Activated naive CD4-positive, alpha-beta T cell treated with anti-CD3 and anti-CD28 coated beads, Interleukin-2, amount 50 U/mL, for 24 hours (primary cell): Measurements from ENCODE around the gene DYNLL1.
"Not testable (repeated sequence)": the region's sequence is repeated elsewhere in the genome, so short reads cannot be mapped to it uniquely, and the experiment has no call there.

ENCODE experiments used
- H3K27ac Mint-ChIP-seq: one replicate; pipeline ENCODE4 v1.8.0; 2021; ENCODE audit warnings: mild to moderate bottlenecking, mixed read lengths
- H3K27me3 Mint-ChIP-seq: one replicate; pipeline ENCODE4 v1.8.0; 2021; ENCODE audit warnings: mixed read lengths
- H3K36me3 Mint-ChIP-seq: one replicate; pipeline ENCODE4 v1.8.0; 2021; ENCODE audit warnings: mixed read lengths
- H3K4me1 Mint-ChIP-seq: one replicate; pipeline ENCODE4 v1.8.0; 2021; ENCODE audit warnings: mixed read lengths
- H3K4me3 Mint-ChIP-seq: one replicate; pipeline ENCODE4 v1.8.0; 2021; ENCODE audit warnings: mild to moderate bottlenecking, mixed read lengths
- H3K9me3 Mint-ChIP-seq: one replicate; pipeline ENCODE4 v1.8.0; 2021; ENCODE audit warnings: mixed read lengths

Gene DYNLL1

DNA sequence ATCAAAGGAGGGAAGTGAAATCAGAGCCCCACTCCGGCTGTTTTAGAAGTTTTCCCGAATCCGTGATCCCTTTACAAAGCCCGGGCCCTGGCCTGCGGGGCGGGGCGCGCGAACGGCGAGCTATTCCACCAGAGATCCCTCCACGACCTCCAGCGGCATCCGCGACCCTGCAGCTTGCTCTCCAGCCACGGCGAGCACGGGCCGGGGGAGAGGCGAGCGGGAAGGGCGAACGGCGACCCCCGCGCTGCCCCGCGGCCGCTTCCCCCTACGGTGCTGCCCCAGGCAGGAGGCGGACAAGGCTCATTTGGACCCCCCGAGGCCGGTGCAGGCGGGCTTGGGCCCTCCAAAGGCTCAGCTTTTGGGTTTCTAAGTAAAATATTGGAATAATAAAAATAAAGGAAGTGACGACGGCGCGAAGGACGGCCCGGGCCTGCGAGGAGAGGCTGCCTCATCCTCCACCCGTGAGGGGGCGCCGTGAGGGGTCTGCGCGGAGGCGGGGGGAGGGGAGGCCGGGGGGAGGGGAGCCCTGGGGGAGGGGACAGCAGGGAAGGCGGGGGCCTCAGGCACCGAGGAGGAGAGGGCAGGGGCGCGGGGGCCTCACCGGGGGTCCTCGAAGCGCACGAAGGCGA lies 27.0 kb upstream of the DYNLL1 start:
- H3K36me3 Mint-ChIP-seq, result peaks cover 4% of the 10 kb centered on the region
- no peaks in the 10 kb centered on the region for H3K27me3 Mint-ChIP-seq
- H3K4me1 Mint-ChIP-seq, result peaks cover 53% of the 10 kb centered on the region
- H3K9me3 Mint-ChIP-seq, result no peaks in the 10 kb centered on the region
- peak overlapping the region; percentile 79 for H3K27ac Mint-ChIP-seq
- H3K4me3 Mint-ChIP-seq, result peak overlapping the region; percentile 91

DNA sequence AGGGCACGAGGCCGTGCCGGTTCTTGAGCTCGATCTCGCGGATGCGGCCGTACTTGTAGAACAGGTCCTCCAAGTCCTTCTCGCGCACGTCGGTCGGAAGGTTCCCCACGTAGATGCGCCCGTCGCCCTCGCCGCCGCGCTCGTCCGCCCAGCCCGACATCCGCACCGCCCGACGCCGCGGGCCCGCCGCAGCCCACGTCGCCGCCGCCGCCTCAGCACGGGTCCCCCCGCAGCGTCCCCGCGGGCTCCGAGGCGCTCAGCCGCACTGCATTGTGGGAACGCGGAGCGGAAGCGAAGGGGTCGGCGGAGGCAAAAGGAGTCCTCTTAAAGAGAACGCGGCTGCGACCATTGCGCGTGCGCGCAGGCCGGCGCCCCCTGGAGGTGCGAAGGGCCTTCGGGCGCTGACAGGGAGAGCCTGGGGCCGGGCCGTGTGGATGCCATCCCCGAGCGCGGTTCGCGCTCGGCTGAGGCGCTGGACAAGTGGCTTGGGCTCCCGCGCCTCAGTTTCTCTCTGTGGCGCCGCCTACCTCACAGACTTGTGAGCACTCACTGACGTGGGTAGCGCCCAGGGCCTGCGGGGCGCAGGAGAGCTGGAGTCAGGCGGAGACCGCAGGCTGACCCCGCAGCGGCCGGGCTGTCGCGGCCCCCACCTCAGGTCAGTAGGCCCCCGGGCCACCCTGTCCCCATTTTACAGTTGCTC lies 26.3 kb upstream of the DYNLL1 start, which contains the start of gene SRSF9:
Gene SRSF9, minus strand, starts transcription at position 299 of the 700 bp plus-strand sequence. Its CDS starts 139 bp downstream, at position 160.
- peaks cover 50% of the 10 kb centered on the region for H3K4me1 Mint-ChIP-seq
- H3K27ac Mint-ChIP-seq, result peak within 1 kb of the TSS; percentile 79
- peak within 1 kb of the TSS; percentile 91 for H3K4me3 Mint-ChIP-seq
- no peaks in the 10 kb centered on the region for H3K9me3 Mint-ChIP-seq
- H3K36me3 Mint-ChIP-seq, result peaks cover 3% of the 10 kb centered on the region
- H3K27me3 Mint-ChIP-seq, result no peaks in the 10 kb centered on the region

DNA sequence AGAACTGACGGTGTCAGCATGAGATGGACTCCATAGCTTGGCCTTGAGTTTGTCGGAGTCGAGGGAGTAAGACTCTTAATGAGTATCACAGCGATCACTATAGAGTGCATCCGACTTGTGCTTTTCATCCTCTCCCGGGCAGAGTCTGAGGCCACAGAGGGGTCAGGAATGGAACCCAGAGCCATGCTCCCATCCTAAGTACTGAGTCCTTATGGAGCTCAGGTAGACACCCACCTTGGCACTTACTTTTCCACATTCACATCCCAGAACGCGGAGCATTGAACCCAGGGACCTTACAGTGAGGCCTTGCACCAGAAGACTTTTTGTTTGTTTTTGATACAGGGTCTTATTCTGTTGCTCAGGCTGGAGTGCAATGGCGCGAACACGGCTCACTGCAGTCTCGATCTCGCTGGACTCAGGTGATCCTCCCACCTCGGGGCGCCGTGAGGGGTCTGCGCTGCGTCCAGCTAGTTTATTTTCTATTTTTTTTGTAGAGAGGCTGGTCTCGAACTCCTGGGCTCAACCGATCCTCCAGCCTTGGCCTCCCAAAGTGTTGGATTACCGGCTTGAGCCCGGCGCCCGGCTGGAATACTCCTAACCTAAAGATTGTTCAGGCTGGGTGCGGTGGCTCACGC lies 25.6 kb upstream of the DYNLL1 start:
- Mint-ChIP-seq H3K27ac (no peak overlapping the region), H3K36me3 (peaks cover under 1% of the 10 kb centered on the region), H3K9me3 (no peaks in the 10 kb centered on the region), H3K27me3 (no peaks in the 10 kb centered on the region), H3K4me1 (peaks cover 46% of the 10 kb centered on the region), H3K4me3 (peak overlapping the region; percentile 91)

DNA sequence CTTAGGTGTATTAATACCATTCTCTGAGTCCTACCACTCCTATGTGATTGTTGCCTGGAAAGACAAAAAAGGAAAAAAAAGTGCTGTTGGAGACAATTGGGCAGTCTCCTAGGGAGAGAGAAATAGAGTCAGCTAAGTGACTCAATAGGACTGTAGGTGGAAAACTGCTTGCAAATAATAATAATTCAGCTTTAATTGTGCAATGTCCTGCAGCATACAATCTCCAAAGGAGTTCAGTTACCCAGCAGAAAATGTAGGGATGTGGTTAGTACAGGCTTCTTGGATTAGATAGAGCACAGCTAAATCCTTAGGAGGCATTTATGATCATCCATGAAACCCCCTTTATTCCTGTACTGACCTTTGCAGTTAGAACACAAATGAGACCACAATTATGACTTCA lies 23.4 kb upstream of the DYNLL1 start:
- Mint-ChIP-seq H3K9me3 (no peaks in the 10 kb centered on the region), H3K36me3 (no peaks in the 10 kb centered on the region), H3K27ac (no peak overlapping the region), H3K27me3 (no peaks in the 10 kb centered on the region), H3K4me1 (peaks cover 26% of the 10 kb centered on the region), H3K4me3 (no peak overlapping the region)

DNA sequence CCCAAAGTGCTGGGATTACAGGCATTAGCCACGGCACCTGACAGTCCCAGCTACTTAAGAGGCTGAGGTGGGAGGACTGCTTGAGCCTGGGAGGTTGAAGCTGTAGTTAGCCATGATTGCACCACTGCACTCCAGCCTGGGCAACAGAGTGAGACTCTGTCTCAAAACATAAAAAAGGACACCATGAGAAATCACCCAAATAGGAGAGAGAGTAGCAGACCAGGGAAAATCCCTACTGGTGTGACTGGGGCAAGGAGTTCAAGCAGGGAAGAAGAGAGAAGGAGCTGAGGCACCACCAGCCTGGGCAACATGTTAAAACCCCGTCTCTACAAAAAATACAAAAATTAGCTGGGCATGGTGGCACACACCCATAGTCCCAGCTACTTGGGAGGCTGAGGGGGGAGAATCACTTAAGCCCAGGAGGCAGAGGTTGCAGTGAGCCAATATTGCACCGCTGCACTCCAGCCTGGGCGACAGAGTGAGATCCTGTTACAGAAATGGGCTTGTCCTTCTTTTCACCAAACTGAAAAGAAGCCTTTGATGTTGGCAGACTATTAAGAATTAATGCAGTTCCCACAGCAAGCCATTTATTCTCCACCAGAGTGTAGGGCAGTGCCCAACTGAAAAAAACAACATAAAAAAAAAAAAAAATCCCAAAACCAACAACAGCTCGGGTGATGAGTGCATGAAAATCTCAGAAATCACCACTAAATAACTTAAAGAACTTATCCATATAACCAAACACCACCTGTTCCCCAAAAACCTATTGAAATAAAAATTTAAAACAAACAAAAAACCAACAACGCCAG lies 21.9 kb upstream of the DYNLL1 start:
- H3K36me3 Mint-ChIP-seq, result no peaks in the 10 kb centered on the region
- H3K9me3 Mint-ChIP-seq, result no peaks in the 10 kb centered on the region
- peaks cover 19% of the 10 kb centered on the region for H3K4me1 Mint-ChIP-seq
- no peak overlapping the region for H3K27ac Mint-ChIP-seq
- H3K4me3 Mint-ChIP-seq, result no peak overlapping the region
- no peaks in the 10 kb centered on the region for H3K27me3 Mint-ChIP-seq

DNA sequence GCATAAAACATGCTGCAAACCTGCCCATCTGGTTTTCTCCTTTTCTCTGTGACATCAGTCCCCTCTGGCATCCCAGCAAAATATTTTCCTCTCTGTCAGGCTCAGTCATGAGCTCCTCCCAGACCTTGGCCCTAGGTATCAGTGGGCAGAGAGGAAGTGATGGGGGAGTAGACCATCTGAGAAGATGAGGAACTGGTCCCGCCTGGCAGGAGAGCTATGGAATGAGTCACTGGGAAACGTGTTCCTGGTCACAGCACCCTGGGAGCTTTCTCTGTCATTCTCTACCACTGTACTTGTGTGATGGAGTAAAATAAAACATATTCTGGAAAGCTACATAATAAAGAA lies 21.3 kb upstream of the DYNLL1 start:
- H3K4me1 Mint-ChIP-seq, result peaks cover 20% of the 10 kb centered on the region
- no peak overlapping the region for H3K27ac Mint-ChIP-seq
- no peaks in the 10 kb centered on the region for H3K27me3 Mint-ChIP-seq
- no peaks in the 10 kb centered on the region for H3K9me3 Mint-ChIP-seq
- H3K4me3 Mint-ChIP-seq, result no peak overlapping the region
- no peaks in the 10 kb centered on the region for H3K36me3 Mint-ChIP-seq

DNA sequence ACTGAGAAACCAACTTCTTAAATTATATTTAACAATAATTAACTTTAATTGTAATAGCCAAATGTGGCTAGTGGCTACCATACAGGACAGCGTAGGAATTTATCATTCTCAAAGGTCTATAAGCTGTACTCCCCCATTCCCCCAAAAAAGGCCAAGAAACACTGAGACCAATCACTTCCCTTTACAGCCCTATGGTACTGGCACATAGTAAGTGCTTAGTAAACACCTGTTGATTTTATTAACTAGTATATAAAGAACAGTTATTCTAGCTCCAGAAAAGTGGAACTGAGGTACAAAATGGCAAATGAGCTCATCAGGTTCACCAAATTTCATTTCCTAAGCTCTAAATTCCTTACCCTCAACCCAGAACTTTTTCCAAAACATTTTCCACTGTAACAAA lies 20.3 kb upstream of the DYNLL1 start:
- Mint-ChIP-seq H3K36me3 (no peaks in the 10 kb centered on the region), H3K4me3 (no peak overlapping the region), H3K27ac (peak overlapping the region; percentile 35), H3K4me1 (peaks cover 20% of the 10 kb centered on the region), H3K9me3 (no peaks in the 10 kb centered on the region), H3K27me3 (no peaks in the 10 kb centered on the region)

DNA sequence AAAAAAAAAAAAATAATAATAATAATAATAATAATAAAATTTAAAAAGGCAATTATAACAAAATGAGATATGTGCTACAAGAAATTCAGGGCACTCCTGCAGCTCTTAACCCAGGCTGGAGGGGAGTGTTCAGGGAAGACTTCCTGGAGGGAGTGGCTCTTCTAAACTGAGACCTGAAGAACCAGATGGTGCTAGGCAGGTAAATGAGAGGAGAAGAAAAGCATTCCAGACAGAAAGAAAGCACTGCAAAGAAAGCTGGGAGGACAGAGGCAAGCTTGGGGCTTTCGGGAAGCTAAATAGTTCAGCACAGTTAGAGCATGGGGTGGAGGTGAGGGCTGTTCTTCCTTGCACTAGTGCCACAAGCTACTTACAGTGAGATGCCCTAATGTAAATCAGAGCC lies 16.5 kb upstream of the DYNLL1 start:
- Mint-ChIP-seq H3K4me3 (no peak overlapping the region), H3K9me3 (no peaks in the 10 kb centered on the region), H3K27ac (no peak overlapping the region), H3K27me3 (no peaks in the 10 kb centered on the region), H3K4me1 (peaks cover 5% of the 10 kb centered on the region), H3K36me3 (peaks cover 7% of the 10 kb centered on the region)

DNA sequence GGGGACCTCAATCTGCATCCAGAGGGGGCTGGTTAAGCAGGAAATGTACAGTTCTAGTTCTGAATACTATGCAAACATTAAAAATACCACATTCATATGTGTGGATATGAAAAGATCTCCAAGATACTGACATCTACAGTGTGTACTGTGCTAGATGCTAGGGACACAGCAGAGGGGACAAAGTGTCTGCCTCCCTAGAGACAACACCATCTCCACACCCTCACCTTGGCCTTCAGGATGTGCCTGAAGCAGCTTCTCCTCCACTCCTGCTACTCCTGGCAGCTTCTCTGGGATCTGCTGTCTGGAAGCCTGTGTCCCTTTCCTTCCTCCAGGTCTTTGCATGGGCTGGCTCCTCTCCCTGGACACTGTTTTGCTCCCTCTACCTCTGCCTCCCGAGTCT lies 15.7 kb upstream of the DYNLL1 start:
- Mint-ChIP-seq H3K9me3 (no peaks in the 10 kb centered on the region), H3K36me3 (peaks cover 7% of the 10 kb centered on the region), H3K4me3 (no peak overlapping the region), H3K4me1 (peaks cover 5% of the 10 kb centered on the region), H3K27ac (no peak overlapping the region), H3K27me3 (no peaks in the 10 kb centered on the region)

DNA sequence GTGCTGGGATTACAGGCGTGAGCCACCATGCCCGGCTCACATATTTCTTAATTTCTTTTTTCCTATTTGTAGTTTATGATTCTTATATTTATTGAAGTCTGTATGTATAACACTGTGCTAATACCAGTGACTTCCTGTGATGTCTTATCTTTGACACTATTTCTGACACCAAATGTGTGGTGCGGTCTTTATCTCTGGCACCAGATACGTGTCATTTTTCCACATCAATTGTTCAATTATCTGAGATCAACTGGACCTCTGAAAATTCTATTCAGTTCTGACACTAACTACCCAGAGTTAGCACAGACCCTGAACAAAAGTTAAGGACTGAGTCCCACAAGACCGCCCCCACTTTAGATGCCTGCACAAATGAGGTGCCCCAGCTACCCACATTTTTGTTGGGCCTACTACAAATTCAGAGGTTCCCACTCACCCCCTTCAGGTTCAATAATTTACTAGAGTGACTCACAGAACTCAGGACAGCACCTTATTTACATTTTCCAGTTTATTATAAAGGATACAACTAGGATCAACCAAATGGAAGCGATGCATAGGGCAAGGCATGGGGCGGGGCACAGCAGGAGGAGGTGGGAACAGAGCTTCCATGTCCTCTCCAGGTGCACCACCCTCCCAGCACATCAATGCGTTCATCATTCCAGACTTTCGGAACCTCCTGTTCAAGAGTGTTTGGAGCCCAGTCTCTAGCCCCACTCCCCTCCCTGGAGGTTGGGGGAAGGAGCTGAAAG lies 14.7 kb upstream of the DYNLL1 start:
- H3K9me3 Mint-ChIP-seq, result no peaks in the 10 kb centered on the region
- H3K27me3 Mint-ChIP-seq, result no peaks in the 10 kb centered on the region
- H3K27ac Mint-ChIP-seq, result no peak overlapping the region
- peaks cover 5% of the 10 kb centered on the region for H3K4me1 Mint-ChIP-seq
- H3K4me3 Mint-ChIP-seq, result no peak overlapping the region
- peaks cover 7% of the 10 kb centered on the region for H3K36me3 Mint-ChIP-seq

DNA sequence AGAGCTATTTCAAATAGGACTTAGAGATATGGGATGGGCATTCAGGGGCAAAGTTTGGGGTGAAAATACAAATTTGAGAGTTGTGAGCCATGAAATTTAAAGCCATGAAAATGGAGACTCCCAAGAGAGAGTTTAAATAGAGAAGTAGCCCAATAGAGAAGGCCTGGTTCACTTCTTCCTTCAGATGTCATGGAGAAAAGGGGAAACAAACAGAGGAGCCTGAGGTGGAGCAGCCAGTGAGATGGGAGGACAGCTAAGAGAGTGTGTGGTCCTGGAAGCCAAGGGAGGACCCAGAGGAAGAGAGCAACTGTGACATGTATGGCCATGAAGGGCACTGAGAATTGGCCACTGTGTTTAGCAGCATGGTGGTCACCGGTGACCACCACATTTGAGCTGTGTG lies 12.3 kb upstream of the DYNLL1 start:
- no peaks in the 10 kb centered on the region for H3K9me3 Mint-ChIP-seq

DNA sequence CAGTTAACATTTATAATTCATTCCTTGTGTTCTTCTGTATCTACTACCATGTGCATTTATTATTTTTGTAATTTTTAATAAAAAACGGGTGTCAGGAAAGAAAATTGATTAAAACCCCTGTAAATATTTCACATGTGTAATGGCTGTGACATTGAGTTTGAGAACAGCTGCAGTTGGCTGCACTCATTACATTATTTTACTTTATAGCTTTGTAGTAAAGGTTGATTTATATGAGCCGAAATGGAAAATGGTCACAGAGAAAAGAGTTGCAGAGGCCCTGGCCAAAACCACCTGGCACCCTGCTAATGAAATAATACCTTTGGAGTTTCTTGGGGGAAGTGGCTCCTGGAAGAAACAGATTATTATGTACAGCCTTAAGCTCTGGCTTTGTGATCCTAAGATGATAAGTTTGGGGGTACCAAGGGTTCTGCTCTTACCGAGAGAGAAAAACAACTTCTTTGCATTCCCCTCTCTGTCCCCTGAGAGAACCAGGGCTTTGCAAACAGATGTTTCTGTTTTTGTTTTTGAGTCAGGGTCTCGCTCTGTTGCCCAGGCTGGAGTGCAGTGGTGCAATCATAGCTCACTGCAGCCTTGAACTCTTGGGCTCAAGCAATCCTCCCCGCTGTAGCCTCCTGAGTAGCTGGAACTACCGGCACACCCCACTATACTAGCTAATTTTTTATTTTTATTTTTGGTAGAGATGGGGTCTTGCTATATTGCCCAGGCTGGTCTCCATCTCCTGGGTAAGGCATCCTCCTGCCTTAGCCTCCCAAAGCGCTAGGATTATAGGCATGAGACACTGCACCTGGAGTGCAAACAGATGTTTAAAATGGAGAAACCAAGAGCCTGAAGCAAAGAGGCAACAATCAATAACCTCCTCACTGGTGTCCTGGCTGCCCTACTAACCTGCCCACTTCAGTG lies 9.7 kb upstream of the DYNLL1 start:
- Mint-ChIP-seq H3K4me3 (no peak overlapping the region), H3K4me1 (no peaks in the 10 kb centered on the region), H3K27me3 (no peaks in the 10 kb centered on the region), H3K27ac (no peak overlapping the region), H3K36me3 (peaks cover 7% of the 10 kb centered on the region), H3K9me3 (no peaks in the 10 kb centered on the region)

More for the DNA sequence above, 12.3 kb upstream of the DYNLL1 start:
- Mint-ChIP-seq H3K4me1 (peaks cover 5% of the 10 kb centered on the region), H3K36me3 (peaks cover 7% of the 10 kb centered on the region), H3K27ac (no peak overlapping the region), H3K4me3 (no peak overlapping the region), H3K27me3 (no peaks in the 10 kb centered on the region)

DNA sequence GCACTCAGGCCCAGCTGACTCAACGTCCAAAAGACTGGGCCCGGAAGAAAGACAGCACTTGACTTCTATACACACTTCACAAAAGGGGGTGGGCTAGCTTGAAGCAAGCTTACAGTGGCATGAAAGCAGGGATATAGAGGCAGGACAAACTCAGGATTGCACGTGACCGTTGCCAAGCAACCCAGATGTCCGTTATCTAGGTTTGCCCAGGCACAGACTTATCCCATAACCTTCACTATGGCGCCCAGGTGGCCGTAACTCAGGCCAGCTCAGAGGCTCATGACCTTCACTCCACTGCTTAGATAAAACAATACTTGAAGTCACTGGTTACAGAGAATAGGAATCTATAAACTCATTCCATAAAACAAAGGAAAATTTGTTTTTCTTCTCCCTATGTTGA lies 8.4 kb upstream of the DYNLL1 start:
- not testable (repeated sequence) for H3K27ac Mint-ChIP-seq, H3K36me3 Mint-ChIP-seq, H3K4me1 Mint-ChIP-seq, H3K4me3 Mint-ChIP-seq, H3K9me3 Mint-ChIP-seq, H3K27me3 Mint-ChIP-seq

DNA sequence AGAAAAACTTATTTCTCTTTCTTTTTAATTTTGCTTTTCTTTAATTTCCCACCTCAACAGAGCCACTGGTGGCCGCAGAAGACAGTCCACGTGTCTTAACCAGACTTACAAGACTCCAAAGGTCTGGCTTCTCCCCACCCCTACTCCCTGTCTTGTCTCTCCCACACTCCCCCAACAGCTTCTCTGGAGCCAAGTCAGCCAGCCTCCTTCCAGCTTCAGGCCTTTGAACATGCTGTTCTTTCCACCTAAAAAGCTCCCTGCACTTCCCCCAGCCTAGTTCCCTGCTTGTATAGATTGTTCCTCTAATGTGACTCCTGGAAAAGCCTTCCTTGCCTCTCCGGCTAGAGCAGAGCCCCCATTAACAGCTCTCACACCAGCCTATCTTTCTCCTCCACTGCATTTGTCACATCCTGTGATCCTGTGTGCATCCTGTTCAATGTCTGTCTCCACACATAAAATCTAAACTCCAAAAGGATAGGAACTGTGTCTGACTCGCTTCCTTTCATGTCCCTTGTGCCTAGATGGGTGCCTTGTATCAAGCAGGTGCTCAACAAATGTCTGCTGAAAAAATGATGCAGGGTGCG lies 7.8 kb upstream of the DYNLL1 start:
- Mint-ChIP-seq H3K4me3 (no peak overlapping the region), H3K9me3 (no peaks in the 10 kb centered on the region), H3K36me3 (no peaks in the 10 kb centered on the region), H3K27ac (no peak overlapping the region), H3K27me3 (no peaks in the 10 kb centered on the region), H3K4me1 (no peaks in the 10 kb centered on the region)
